A673 (cell line): ENCODE measurements around the gene SRGAP1.

Source experiments
- EZH2 ChIP-seq: fragments of 200-600 bp; sonication (generic); IDR thresholded peaks from 2 replicates; pipeline ENCODE4 v1.6.1; 2017; ENCODE audit warnings: borderline replicate concordance, low read depth, mild to moderate bottlenecking, mixed read lengths, antibody characterized with exemption, low read length; ENCODE audit not compliant: poor library complexity, severe bottlenecking
- TF ChIP-seq, protein P1 (sequence below): fragments of 300-800, 200-600 bp; sonication (generic); conservative IDR thresholded peaks from 2 replicates; pipeline ENCODE4 v1.5.1; 2017; ENCODE audit warnings: low read depth, mild to moderate bottlenecking, antibody characterized with exemption, low read length, moderate library complexity, mixed read lengths

DNA sequence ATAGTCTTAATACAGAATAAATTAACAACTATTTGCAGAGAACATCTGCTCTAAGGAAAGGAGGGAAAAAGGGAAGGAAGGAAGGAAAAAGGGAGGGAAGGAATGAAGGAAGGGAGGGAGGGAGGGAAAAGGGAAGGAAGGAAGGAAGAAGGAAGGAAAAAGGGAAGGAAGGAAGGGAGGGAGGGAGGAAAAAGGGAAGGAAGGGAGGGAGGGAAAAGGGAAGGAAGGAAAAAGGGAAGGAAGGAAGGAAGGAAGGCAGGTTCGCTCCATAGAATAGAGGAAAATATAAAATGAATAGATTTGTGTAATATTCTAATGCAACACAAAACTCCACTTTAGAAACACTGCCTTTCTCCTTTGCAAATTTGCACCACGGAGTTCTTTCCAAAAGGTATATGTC, 361.0 kb downstream of the SRGAP1 start:
- TF ChIP-seq, protein P1, sequence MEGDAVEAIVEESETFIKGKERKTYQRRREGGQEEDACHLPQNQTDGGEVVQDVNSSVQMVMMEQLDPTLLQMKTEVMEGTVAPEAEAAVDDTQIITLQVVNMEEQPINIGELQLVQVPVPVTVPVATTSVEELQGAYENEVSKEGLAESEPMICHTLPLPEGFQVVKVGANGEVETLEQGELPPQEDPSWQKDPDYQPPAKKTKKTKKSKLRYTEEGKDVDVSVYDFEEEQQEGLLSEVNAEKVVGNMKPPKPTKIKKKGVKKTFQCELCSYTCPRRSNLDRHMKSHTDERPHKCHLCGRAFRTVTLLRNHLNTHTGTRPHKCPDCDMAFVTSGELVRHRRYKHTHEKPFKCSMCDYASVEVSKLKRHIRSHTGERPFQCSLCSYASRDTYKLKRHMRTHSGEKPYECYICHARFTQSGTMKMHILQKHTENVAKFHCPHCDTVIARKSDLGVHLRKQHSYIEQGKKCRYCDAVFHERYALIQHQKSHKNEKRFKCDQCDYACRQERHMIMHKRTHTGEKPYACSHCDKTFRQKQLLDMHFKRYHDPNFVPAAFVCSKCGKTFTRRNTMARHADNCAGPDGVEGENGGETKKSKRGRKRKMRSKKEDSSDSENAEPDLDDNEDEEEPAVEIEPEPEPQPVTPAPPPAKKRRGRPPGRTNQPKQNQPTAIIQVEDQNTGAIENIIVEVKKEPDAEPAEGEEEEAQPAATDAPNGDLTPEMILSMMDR: no peak
- TF ChIP-seq EZH2: no peak
